HFFc6 (cell line): ENCODE data around the gene NUFIP2. TPM values are rescaled to one million over a fixed set of nuclear protein-coding genes. Genes with fewer than 3 reads are reported as not detected.
"Not testable (repeated sequence)": the region's sequence is repeated elsewhere in the genome, so short reads cannot be mapped to it uniquely, and the experiment has no call there.

Experiments used
- DNase-seq: peaks from one replicate; pipeline ENCODE4 v3.0.0-alpha.2; 2018
- H3K27ac Mint-ChIP-seq: 2 replicates; pipeline ENCODE4 v1.8.0; 2020; ENCODE audit warnings: mild to moderate bottlenecking, mixed read lengths
- H3K27me3 Mint-ChIP-seq: 2 replicates; pipeline ENCODE4 v1.8.0; 2021; ENCODE audit warnings: mild to moderate bottlenecking, moderate library complexity, mixed read lengths; ENCODE audit not compliant: insufficient read depth
- H3K36me3 Mint-ChIP-seq: 2 replicates; pipeline ENCODE4 v1.8.0; 2021; ENCODE audit warnings: low read depth, mixed read lengths
- H3K4me1 Mint-ChIP-seq: 2 replicates; pipeline ENCODE4 v1.8.0; 2020; ENCODE audit warnings: low read depth, mixed read lengths
- H3K4me3 Mint-ChIP-seq: 2 replicates; pipeline ENCODE4 v1.8.0; 2020; ENCODE audit warnings: mild to moderate bottlenecking, moderate library complexity, mixed read lengths
- H3K9me3 Mint-ChIP-seq: 2 replicates; pipeline ENCODE4 v1.8.0; 2020; ENCODE audit warnings: mild to moderate bottlenecking, mixed read lengths
- CTCF ChIP-seq: fragments of 200-600 bp; sonication (generic); IDR thresholded peaks from 2 replicates; pipeline ENCODE4 v1.5.0; 2021; ENCODE audit warnings: antibody characterized with exemption, mild to moderate bottlenecking
- total RNA-seq, 6 experiments: library from RNA; stranded (reverse); fragmentation: NEBNext Ultra II Directional; extraction: Animal tissue kit (Norgen Biotek cat#: 25700); gene quantifications; 2 replicates in 1 of 6; 3 replicates in 5 of 6; pipeline ENCODE4 v1.2.3, GENCODE V29; 2021

Gene NUFIP2
- total RNA-seq, 6 experiments from 2014 or later, result 43.8 to 51.8 (median 49.9) TPM

- Mint-ChIP-seq H3K36me3 (peaks cover 52% of the 10 kb centered on the region), H3K4me3 (no peak overlapping the region), H3K4me1 (peaks cover 35% of the 10 kb centered on the region), H3K27ac (no peak overlapping the region), H3K9me3 (no peaks in the 10 kb centered on the region), H3K27me3 (peaks cover 2% of the 10 kb centered on the region; the same call in 1 of the 2 replicates)
- no peak for TF ChIP-seq CTCF
- no peak for DNase-seq
These were observed 15.3 kb downstream of the NUFIP2 start for GRCh38 chr17:29278692-29279091.

- H3K27me3 Mint-ChIP-seq, result peaks cover 2% of the 10 kb centered on the region; the same call in 1 of the 2 replicates
- no peak for TF ChIP-seq CTCF
- no peak overlapping the region for H3K27ac Mint-ChIP-seq
- DNase-seq, result no peak
- peaks cover 36% of the 10 kb centered on the region for H3K36me3 Mint-ChIP-seq
- no peak overlapping the region for H3K4me3 Mint-ChIP-seq
- H3K4me1 Mint-ChIP-seq, result peaks cover 34% of the 10 kb centered on the region
- H3K9me3 Mint-ChIP-seq, result no peaks in the 10 kb centered on the region
These were observed 20.0 kb downstream of the NUFIP2 start for GRCh38 chr17:29273924-29274323.

GRCh38 chr17:29271980-29272379 is 22.0 kb downstream of the NUFIP2 start:
- H3K27ac Mint-ChIP-seq, H3K27me3 Mint-ChIP-seq: not testable (repeated sequence)
- peaks cover 26% of the 10 kb centered on the region for H3K36me3 Mint-ChIP-seq

GRCh38 chr17:29263916-29264315 is 30.0 kb downstream of the NUFIP2 start:
- peak overlapping the region; percentile 10; the same call in 1 of the 2 replicates for H3K27ac Mint-ChIP-seq
- H3K4me3 Mint-ChIP-seq, result no peak overlapping the region
- DNase-seq, result no peak
- no peaks in the 10 kb centered on the region for H3K27me3 Mint-ChIP-seq
- no peak for TF ChIP-seq CTCF
- H3K9me3 Mint-ChIP-seq, result no peaks in the 10 kb centered on the region
- H3K4me1 Mint-ChIP-seq, result peaks cover 41% of the 10 kb centered on the region
- H3K36me3 Mint-ChIP-seq, result peaks cover 39% of the 10 kb centered on the region

More at GRCh38 chr17:29271980-29272379, 22.0 kb downstream of the NUFIP2 start:
- not testable (repeated sequence) for DNase-seq, H3K4me3 Mint-ChIP-seq, H3K9me3 Mint-ChIP-seq
- peaks cover 27% of the 10 kb centered on the region for H3K4me1 Mint-ChIP-seq

- TF ChIP-seq CTCF, result no peak
- peak; percentile 11 for DNase-seq
- Mint-ChIP-seq H3K4me3 (peak overlapping the region; percentile 82), H3K27ac (peak overlapping the region; percentile 79), H3K36me3 (peaks cover 27% of the 10 kb centered on the region), H3K4me1 (peaks cover 91% of the 10 kb centered on the region), H3K9me3 (no peaks in the 10 kb centered on the region), H3K27me3 (peaks cover 4% of the 10 kb centered on the region; the same call in 1 of the 2 replicates)
These were observed 36.2 kb downstream of the NUFIP2 start for GRCh38 chr17:29257756-29258155.

- no peak for TF ChIP-seq CTCF
- Mint-ChIP-seq H3K36me3 (peaks cover 23% of the 10 kb centered on the region), H3K27ac (peak overlapping the region; percentile 79), H3K4me3 (peak overlapping the region; percentile 82), H3K9me3 (no peaks in the 10 kb centered on the region), H3K4me1 (peaks cover 94% of the 10 kb centered on the region), H3K27me3 (peaks cover 7% of the 10 kb centered on the region; the same call in 1 of the 2 replicates)
- peak; percentile 68 for DNase-seq
These were observed 37.0 kb downstream of the NUFIP2 start for GRCh38 chr17:29256735-29257466.
